Suppressor macrophage (primary cell): ENCODE measurements around the gene GTF2F1.
"Not testable (repeated sequence)": the region's sequence is repeated elsewhere in the genome, so short reads cannot be mapped to it uniquely, and the experiment has no call there.

ENCODE experiments used
- DNase-seq, 4 experiments: peaks; one replicate each; pipeline ENCODE4 v3.0.0-alpha.2; 2020 to 2022
- total RNA-seq, 17 experiments: gene quantifications; one replicate each; lab custom pipeline; 2026; ENCODE audit warnings: mixed read lengths in 6 of 17, inconsistent platforms in 3 of 17; lab: John Stamatoyannopoulos, UW

Gene GTF2F1, protein sequence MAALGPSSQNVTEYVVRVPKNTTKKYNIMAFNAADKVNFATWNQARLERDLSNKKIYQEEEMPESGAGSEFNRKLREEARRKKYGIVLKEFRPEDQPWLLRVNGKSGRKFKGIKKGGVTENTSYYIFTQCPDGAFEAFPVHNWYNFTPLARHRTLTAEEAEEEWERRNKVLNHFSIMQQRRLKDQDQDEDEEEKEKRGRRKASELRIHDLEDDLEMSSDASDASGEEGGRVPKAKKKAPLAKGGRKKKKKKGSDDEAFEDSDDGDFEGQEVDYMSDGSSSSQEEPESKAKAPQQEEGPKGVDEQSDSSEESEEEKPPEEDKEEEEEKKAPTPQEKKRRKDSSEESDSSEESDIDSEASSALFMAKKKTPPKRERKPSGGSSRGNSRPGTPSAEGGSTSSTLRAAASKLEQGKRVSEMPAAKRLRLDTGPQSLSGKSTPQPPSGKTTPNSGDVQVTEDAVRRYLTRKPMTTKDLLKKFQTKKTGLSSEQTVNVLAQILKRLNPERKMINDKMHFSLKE
- 61.5 to 152 (median 85.1) reads per million in 17 experiments for total RNA-seq

DNA sequence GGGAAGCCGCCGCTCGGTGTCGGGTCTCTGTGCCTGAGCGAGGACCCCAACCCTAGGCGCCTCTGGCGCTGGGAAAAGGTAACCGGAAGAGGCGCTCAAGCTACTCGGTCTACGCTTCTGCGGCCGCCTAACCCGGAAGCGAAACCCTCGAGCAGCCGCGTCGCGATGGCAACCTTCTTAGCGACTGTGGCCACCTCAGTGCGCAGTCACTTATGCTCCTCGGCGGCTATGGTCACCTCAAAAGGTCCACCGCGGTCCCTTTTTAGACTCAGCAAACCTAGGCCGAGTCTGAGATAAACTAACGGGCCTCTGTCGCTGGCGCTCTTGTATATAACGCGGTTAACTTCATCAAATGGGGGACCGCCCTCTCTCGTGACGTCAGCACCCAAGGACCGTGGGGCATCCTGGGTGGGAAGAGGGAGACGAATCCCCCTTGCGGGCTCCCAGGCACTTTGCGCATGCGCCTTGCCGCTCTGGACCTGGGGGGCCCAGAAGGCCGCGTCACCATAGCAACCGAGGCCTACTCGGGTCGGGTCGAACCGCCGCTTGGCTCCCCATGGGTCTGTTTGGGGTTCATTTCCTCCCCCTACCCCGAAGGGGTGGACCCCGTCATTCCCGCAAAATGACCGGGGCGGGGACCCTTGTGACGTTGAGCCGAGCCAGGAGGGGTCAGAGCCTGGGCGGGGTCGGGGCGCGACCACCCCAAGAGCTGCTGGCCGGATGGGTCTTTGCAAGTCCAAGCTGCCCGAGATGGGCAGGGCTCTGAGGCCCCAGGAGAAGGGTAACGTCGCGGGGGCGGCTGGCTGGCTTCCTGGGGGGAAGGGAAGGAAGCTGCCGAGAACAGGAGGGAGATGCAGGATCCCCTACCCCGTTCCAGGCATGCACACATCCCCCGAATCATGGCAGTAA, at the start of gene GTF2F1:
Gene GTF2F1, minus strand, starts transcription at position 91 of the 909 bp plus-strand sequence. CDS start 169 bp downstream, outside the sequence.
- peak; percentile 93 to 95 (median 95) for DNase-seq

DNA sequence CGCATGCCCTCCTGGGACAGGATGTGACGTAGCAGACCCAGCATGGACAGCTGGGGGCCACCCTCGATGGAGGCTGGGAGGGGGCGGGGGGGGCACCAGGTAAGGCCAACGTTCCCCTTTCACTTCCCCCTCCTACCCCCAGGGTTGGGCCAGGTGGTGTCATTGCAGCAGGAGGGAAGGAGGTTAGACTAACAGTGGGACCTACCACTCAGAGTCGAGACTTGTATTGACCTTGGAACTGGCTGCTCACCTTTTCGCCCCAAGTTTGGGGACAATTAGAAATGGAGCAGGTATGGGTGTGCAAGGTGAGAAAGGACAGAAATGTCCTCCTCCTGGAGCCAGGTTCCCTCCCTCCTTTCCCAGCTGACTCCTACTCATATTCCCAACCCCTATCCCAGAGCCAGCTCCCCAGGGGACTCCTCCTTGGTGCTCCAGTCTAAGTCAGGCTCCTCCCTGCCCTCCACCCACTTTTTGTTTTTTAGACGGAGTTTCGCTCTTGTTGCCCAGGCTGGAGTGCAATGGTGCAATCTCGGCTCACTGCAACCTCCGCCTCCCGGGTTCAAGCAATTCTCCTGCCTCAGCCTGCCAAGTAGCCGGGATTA, 49.2 kb upstream of the GTF2F1 start:
- no peak for DNase-seq

DNA sequence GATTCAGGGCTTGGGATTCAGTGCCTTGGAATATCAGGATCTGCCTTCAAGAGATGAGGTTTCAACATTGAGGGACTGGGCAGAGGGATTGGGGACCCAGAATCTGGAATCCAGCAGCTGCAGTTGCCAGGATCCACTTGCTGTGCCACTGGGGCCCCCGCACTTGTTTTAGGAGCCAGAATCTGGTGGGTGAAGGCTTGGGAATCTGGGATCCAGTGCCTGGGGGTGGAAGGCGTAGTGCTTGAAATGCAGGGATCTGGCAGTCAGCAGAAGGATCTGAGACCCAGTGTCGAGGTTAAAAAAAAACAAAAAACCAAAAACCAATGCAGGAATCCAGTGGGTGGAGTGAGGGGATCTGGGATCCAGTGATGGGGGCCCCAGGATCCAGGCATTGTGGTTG, 47.9 kb upstream of the GTF2F1 start:
- no peak for DNase-seq

DNA sequence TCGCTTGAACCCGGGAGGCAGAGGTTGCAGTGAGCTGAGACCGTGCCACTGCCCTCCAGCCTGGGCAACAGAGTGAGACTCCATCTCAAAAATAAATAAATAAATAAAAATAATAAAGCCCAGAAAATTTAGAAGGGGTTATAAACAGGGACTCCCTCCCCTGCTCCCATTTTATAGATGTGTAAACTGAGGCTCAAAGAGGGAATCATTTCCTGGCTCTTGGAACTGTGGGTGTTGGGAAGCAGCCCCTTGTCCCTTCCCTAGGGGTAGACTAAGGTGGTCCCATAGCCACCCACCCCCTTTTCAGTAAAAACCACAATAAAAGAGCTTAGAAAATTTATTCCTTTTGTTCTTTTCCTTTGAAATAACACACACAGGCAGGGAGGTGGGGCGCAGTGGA, 46.8 kb upstream of the GTF2F1 start:
- DNase-seq = no peak

DNA sequence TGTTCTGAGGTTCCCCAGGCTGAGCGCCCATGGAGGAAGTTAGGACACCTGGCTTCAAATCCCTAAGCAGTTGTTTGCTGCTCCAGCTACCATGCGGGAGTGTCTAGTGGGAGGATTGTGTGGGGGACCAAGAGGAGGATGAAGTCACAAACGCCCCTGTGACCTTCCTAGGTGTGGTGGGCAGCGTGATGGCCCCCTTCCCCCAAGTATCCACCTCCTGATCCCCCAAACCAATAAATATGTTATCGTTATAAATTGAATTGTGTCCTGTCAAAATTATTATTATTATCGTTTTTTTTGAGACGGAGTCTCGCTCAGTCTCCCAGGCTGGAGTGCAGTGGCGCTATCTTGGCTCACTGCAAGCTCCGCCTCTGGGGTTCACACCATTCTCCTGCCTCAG, 40.7 kb upstream of the GTF2F1 start, which contains the start of gene SLC25A41:
Gene SLC25A41, minus strand, starts transcription at position 101 of the 400 bp plus-strand sequence. Its CDS starts 70 bp downstream, at position 31.
- DNase-seq = no peak

DNA sequence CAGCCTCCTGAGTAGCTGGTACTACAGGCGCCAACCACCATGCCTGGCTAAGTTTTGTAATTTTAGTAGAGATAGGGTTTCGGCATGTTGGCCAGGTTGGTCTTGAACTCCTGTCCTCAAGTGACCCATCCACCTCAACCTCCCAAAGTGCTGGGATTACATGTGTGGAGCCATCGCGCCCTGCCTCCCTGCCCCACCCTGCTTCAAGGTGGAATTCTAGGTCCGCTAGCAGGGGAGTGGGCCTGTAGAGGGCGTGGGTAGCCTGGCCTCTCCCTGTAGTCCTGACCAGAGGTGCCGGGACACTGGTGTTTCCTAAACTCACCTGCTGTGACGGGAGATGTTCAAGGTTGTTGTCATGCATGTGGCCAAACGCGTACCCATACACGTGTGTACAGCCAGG, 40.2 kb upstream of the GTF2F1 start:
- DNase-seq = no peak

DNA sequence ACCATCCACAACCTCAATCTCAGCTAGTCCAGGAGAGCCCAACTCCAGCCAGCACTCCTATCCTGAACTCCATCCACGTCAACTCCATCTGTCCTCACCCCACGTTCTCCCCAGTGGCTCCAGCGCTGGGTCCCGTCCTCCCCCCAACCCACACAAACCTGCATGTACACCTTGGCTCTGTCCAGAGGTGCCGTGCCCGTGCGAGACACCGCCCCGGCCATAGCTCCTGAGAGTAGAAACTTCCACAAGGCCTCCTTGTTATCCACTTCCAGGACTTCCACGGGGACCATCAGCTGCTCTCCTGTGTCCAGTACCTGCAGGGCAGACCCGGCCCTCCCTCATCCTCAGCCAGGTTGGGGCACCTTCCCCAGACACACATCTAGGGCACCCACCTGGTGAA, 38.9 kb upstream of the GTF2F1 start:
- DNase-seq = no peak

DNA sequence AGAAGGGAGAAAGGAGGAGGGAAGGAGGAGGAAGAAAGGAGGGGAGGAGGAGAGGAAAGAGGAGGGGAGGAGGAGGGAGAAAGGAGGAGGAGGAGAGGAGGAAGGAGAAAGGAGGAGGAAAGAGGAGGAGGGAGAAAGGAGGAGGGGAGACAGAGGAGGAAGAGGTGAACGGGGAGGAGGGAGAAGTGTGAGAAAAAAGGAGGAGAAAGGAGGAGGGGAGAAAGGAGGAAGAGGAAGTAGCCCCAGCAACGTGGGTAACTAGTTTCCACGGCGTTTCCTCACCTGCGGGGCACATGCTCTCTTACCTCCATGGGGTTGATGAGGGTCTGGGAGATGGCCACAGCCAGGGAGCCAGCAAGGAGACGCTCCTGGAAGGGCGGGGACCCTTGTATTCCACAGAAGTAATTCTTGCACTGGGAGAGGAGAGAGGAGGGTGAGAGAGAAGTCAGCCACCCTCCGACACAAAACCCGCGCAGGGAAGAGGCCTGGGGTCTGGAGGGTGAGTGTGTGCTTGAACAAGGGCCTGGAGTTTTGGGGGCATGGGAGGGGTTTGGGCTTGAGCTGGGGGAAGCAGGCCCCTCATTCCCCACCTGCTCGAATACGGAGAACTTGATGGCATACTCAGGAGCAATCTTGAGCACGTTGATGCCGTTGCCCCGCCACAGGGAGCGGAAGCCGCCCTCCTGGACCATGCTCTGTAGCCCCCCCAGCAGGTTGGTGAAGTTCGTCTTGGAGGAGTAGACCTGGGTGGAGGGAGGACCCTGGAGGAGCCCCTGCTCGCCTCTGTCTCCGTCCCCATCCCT, 36.7 kb upstream of the GTF2F1 start:
- no peak for DNase-seq

DNA sequence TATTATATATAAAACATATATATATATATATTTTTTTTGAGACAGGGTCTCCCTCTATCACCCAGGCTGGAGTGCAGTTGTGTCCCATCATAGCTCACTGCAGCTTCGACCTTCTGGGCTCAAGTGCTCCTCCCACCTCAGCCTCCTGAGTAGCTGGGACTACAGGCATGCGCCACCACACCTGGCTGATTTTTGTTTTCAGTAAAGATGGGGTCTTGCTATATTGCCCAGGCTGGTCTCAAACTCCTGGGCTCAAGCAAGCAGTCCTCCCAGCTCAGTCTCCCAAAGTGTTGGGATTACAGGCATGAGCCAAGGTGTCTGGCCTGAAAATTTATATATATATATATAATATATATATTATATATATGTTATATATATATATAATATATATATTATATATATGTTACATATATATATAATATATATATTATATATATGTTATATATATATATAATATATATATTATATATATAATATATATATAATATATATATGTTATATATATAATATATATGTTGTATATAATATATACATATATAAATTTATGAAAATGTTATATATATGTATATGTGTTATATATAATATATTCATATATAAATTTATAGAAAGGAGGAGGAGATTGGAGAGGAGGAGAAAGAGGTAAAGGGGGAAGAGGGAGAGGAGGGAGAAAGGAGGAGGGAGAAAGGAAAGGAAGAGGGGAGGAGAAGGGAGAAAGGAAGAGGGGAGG, 35.9 kb upstream of the GTF2F1 start:
- not testable (repeated sequence) for DNase-seq

DNA sequence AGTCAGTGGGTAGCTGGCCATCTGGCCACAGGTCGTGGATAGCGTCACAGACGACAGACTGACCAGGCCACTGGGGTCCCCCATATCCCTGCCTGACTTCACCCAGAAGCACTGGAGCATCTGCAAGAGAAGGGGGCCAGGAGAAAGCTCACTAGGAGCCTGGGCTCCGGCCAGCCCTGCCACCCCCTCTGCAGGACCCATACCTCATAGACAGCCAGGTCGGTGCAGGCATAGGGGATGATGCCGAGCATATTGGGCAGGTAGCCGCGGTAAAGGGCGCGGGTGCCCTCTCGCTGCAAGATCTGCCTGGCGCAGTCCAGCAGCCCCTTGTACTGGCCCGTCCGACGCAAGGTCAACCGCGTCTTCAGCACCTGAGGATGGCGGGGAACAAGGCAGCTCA, 34.2 kb upstream of the GTF2F1 start:
- no peak for DNase-seq

DNA sequence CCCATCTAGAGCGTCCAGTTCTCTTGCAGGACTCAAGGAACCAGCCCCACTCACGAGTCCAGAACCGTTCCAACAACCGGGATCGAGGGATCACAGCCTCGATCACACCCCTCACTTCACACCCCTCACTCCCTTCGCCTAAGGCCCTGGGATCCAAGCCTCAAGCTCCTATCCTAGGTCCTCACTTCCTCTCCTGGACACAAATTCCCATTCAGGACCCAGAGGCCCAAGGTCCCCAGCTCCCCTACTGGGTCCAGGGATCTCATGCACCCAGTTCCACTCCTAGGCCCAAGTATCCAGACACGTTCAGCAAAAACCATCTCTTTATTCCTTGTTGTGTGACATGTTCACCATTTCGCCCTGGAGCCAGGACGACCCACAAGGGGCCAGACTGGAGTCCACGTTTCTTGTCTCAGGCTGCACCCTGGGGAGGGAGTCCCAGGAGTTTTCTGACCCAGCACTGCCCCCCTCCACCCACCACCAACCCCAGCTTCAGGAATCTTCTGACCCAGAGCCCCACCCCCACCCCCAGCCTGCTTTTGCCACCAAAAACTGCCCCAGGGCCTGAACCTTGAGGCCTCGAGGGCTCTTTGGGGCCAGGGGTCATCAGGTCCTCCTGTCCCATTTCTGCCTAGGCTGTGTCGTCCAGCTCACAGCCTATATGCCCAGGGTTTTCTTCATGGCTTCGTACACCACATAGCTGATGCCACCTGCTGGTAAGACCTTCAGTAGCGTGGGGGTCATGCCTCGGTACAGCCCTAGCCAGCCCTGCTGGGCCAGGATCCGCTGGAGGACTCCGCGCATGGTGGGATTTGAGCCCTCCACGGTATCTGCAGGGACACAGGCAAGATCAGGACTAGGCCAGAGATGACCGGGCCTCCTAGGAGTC, 33.0 kb upstream of the GTF2F1 start:
- DNase-seq = no peak

DNA sequence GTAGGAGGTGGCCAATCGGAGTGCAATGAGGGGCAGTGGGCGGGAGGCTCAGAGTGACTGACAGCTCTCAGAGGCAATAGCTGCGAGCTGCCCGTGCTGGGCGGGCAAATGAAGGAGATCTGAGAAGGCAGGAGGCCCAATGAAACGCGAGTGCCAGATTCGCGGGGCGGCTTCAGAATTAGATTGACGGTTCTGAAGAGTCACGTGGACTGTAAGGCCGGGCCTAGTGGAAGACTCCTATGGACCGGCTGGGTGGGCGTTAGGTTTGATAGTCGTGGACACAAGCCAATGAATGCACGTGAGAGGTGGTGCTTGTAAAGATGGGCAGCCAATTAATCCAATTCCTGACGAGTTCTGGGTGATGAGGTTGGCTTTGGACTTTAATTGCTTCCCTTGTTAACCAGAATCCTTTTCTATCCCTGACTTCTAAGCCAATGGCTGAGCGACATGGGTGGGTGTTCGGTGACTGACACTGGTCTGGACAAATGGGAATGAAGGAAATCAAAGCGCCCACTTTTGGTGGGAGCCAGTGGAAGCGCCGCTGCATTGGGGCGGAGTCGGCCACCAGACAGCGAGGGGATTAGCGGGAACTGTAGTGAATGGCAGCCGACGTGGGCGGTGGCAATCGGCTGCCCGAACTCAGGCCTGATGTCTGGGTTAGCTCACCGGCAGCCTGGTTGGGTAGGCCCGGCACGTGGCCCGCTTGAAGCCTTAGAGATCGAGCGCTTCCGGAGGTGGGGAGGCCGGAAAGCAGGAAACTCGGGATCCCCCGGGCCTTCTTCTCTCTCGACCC, 32.2 kb upstream of the GTF2F1 start:
- peak; percentile 100 for DNase-seq

DNA sequence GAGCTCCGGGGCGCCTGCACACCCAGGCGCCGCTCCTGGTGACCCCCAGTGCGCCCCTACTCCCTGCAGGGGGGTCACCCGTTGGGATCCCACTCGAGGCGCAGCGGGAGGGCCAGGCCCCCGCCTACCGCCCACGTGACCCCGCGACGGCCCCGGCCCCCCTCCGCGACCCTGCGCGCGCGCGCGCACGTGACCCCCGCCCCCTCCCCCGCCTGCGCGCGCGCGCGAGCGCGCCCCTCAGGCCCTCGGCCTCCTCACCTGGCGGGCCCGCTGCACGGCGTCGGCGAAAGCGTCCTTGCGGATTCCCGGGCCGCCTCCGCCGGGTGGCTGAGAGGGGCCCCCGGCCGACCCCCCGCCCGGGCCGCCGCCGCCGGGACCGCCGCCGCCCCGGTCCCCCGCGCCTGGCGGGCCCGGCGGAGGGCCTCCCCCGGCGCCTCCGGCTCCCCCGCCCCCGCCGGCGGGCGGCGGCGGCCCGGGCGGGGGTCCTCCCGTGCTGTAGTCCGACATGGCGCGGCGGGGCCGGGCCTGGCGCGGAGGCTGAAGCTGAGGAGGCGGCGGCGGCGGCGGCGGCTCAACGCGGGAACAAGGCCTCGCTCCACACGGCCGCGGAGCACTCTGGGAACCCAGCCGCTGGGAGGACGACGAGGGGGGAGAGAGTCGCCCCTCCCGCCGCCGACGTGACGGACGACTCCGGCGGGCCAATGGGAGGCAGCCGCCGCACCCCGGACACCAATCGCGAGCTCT, 31.4 kb upstream of the GTF2F1 start, which contains the start of gene KHSRP:
Gene KHSRP, minus strand, starts transcription at position 617 of the 744 bp plus-strand sequence. Its CDS starts 110 bp downstream, at position 507.
- DNase-seq = peak in 3 of 4 experiments; percentile 31 to 72 (median 61)

DNA sequence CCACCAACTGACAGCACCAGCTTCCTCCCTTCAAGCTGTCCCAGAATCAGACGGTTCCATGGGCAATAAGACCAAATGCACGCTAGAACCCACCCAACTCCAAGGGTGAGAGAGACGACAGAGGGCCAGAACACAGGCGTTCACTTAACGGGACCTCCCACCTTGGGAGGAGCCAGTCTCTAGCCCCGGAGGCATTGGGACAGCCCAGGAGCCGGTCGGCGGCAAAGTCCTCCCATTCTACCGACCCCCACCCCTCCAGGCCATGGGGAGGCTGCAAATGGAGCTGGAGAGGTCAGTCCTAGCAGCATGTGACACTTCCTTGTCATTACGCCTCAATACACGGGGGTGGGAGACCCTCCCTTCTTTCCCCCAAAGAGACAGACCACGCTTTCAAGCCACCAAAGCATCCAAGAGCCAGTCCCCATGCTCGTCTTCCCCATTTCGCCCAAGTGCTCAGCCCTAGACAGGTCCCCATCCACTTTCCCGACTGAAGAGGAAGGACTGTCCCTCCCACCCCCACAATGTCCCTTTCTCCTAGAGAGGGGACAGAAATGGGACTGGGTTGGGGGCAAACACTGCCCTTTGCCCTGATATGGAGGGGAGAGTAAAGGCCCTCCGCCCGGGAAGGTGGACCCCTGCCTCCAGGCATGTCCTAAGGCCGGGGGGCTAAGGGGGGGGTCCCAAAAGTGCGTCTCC, 30.7 kb upstream of the GTF2F1 start:
- peak; percentile 40 to 68 (median 66) for DNase-seq

DNA sequence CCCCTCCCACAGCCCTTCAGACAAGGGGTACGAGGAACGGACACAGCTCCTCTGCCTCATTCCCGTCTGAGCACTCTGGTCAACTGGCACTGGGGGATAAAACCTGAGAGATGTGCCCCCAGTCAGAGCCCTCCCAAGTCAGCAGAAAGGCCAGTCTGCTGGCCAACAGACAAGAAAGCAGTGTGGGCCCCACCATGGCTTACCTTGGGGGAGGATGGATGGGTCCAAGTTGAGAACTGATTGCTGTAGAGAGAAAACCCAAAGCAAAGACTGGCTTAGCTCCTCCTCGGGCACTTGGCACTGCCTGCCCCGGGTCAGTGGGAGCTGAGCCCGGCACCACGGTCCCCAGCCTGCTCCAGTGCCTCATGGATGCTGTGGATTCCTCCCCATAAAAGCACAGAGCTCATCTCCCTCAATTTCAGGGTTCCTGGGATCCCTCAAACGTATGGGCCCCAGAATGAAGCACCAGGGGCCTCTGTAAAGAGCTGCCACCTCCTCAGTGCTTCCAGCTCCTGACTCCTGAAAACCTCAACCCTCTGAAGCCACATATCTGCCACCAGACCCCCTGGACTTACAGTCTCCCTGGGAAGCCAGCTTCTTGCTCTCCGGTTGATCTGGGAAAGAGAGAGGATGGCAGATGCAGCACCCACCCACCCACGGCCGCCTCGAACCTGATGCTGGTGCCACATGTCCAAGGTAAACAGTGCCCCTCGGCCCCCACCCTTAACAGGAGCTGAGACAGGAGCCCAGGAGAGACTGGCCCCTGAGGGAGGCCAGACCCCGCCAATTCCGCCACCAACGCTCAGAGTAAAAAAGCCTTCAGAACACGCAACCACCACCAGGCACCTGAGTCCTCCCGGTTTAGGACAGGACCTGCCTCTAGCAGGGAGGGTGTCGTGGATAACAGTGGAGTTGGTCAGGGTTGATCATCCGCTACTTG, 28.4 kb upstream of the GTF2F1 start:
- no peak for DNase-seq

DNA sequence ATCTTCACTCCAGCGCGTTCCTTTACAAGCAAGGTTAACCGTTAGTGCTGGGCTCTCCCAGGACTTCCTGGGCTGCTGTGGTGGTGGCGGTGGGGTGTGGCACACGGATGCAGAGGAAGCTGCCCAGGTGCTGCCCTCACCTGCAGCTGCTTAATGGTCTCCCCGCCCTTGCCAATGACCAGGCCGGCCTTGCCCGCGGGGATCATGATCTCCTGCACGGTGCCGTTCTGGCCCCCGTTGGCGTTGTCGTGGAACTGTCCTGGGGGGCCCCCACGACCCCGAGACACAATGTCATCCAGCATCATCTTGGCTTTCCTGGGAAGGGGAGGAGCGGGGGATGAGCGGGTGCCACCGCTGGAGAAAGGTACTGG, 25.6 kb upstream of the GTF2F1 start:
- DNase-seq = no peak
